ENCODE results near the gene KRT83. TPM values are rescaled to one million over a fixed set of nuclear protein-coding genes. Genes with fewer than 3 reads are reported as not detected.

KRT83 gene
- total RNA-seq, 4 donors from 2014 or later, result 0.21 TPM; not detected in 3

DNA sequence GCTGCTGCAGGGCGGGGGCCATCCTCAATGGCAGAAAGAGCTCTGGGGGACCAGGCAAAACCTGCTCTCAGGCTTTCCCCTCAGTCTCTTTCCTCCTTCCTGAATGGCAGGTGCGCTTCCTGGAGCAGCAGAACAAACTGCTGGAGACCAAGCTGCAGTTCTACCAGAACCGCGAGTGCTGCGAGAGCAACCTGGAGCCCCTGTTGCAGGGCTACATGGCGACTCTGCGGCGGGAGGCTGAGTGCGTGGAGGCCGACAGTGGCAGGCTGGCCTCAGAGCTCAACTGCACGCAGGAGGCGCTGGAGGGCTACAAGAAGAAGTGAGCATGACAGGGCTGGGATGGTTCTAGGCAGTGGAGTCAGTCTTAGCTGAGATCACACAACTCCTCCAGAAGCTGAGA, 22.9 kb upstream of the KRT83 start:
- Histone ChIP-seq H3K36me3 (no peaks in the 10 kb centered on the region), H3K4me3 (no peak overlapping the region), H3K4me1 (no peaks in the 10 kb centered on the region), H3K27me3 (no peaks in the 10 kb centered on the region), H3K9me3 (no peaks in the 10 kb centered on the region), H3K27ac (no peak overlapping the region)
- DNase-seq, result no peak
- TF ChIP-seq, protein P1, sequence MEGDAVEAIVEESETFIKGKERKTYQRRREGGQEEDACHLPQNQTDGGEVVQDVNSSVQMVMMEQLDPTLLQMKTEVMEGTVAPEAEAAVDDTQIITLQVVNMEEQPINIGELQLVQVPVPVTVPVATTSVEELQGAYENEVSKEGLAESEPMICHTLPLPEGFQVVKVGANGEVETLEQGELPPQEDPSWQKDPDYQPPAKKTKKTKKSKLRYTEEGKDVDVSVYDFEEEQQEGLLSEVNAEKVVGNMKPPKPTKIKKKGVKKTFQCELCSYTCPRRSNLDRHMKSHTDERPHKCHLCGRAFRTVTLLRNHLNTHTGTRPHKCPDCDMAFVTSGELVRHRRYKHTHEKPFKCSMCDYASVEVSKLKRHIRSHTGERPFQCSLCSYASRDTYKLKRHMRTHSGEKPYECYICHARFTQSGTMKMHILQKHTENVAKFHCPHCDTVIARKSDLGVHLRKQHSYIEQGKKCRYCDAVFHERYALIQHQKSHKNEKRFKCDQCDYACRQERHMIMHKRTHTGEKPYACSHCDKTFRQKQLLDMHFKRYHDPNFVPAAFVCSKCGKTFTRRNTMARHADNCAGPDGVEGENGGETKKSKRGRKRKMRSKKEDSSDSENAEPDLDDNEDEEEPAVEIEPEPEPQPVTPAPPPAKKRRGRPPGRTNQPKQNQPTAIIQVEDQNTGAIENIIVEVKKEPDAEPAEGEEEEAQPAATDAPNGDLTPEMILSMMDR (IDR thresholded peaks at IDR 0.05), result no peak
- no peak for TF ChIP-seq POLR2A (IDR thresholded peaks at IDR 0.05)
- intact Hi-C loops (cut with DNase I; ENCODE audit: low total_unique reads), result no loop called here

- Histone ChIP-seq H3K4me3 (no peak overlapping the region), H3K27ac (no peak overlapping the region), H3K9me3 (no peaks in the 10 kb centered on the region), H3K36me3 (no peaks in the 10 kb centered on the region), H3K4me1 (no peaks in the 10 kb centered on the region), H3K27me3 (no peaks in the 10 kb centered on the region)
- TF ChIP-seq POLR2A (IDR thresholded peaks at IDR 0.05), result no peak
- TF ChIP-seq, protein P1 (IDR thresholded peaks at IDR 0.05), result no peak
- DNase-seq, result no peak
- intact Hi-C loops (cut with DNase I; ENCODE audit: low total_unique reads), result no loop called here
Observed at GRCh38 chr12:52343550-52343949, 22.4 kb upstream of the KRT83 start.

DNA sequence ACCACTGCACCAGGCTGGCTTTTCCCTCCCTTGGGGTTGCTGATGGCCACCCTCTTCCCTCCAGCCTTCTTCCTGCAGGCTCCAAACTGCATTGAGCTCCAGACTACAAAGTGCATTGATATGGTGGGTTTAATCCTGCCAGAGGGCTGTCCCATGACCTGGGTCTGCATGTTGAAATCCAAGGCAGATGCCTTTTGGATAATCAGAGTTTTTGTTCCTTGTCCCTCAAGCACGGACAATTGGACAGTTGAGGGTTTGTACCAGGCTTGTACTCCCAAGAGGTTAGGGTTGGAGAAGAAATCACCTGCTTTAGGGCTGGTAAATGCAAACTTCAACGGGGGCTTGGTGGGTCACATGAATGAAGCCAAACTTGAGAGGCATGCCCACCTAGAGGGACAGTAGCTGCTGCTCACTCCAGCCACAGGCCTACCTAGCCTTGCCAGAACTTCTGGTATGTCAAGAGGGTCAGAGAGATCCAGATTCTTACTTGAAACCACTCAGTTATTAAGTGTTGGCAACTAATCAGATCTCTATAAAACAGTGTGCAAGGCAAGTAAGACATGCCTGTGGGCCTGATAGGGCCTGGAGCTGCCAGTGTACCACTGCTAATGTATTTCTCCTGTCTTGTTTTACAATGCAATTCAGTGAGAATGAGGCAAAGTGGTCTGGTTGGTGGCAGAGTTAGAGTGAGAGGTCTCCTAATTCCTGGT, 21.7 kb upstream of the KRT83 start:
- TF ChIP-seq, protein P1 (IDR thresholded peaks at IDR 0.05), result no peak
- no peak for TF ChIP-seq POLR2A (IDR thresholded peaks at IDR 0.05)
- DNase-seq, result no peak
- Histone ChIP-seq H3K9me3 (no peaks in the 10 kb centered on the region), H3K27me3 (no peaks in the 10 kb centered on the region), H3K4me1 (no peaks in the 10 kb centered on the region), H3K27ac (no peak overlapping the region), H3K36me3 (no peaks in the 10 kb centered on the region), H3K4me3 (no peak overlapping the region)
- intact Hi-C loops (cut with DNase I; ENCODE audit: low total_unique reads), result no loop called here

GRCh38 chr12:52341066-52341580, 19.9 kb upstream of the KRT83 start:
- H3K9me3 ChIP-seq, result no peaks in the 10 kb centered on the region
- no peak overlapping the region for H3K4me3 ChIP-seq
- no peak overlapping the region for H3K27ac ChIP-seq
- no peaks in the 10 kb centered on the region for H3K36me3 ChIP-seq
- no peaks in the 10 kb centered on the region for H3K4me1 ChIP-seq
- intact Hi-C loops (cut with DNase I; ENCODE audit: low total_unique reads), result no loop called here
- H3K27me3 ChIP-seq, result no peaks in the 10 kb centered on the region
- DNase-seq, result no peak
- TF ChIP-seq POLR2A (IDR thresholded peaks at IDR 0.05), result no peak
- TF ChIP-seq, protein P1 (IDR thresholded peaks at IDR 0.05), result no peak

- Histone ChIP-seq H3K27ac (no peak overlapping the region), H3K4me1 (no peaks in the 10 kb centered on the region), H3K36me3 (no peaks in the 10 kb centered on the region), H3K9me3 (peaks cover 0 to 4% of the 10 kb centered on the region in 2 donors), H3K4me3 (no peak overlapping the region), H3K27me3 (no peaks in the 10 kb centered on the region)
- DNase-seq, result no peak
- intact Hi-C loops (cut with DNase I; ENCODE audit: low total_unique reads), result no loop called here
- TF ChIP-seq, protein P1 (IDR thresholded peaks at IDR 0.05), result no peak
- no peak for TF ChIP-seq POLR2A (IDR thresholded peaks at IDR 0.05)
Observed at GRCh38 chr12:52338241-52338960, 17.2 kb upstream of the KRT83 start.

Data from uterus (tissue), 4 donors.